HPDE6-E6E7 (cell line): ENCODE measurements around the gene TOR3A.

Source experiments
- DNase-seq: peaks from one replicate; pipeline ENCODE4 v3.0.0; 2011; ENCODE audit warnings: missing footprints; ENCODE audit errors: extremely low spot score

TOR3A gene

GRCh38 chr1:179066471-179066870 is 15.4 kb upstream of the TOR3A start:
- no peak for DNase-seq

GRCh38 chr1:179077396-179077795 is 4.5 kb upstream of the TOR3A start:
- DNase-seq: no peak

DNA sequence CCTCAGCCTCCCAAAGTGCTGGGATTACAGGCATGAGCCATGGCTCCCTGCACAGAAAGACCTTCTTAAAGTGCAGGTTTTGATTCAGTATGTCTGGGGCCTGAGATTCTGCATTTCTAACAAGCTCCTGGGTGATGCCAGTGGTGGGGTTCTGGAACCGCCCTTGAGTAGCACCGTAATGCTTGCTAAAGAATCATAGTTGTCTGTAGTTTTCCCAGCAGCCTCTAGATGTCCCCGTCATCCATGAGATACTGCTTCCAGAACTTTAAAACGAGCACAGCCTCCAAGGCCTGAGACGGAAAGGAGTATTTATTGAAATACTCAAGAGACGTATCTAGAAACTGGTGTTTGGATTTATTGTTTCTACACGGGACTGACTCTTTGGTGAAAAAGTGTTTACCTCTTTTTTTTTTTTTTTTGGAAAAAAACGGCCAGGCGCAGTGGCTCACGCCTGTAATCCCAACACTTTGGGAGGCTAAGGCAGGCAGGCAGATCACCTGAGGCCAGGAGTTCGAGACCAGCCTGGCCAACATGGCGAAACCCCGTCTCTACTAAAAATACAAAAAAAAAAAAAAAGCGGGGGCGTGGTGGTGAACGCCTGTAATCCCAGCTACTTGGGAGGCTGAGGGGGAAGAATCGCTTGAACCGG is 2.6 kb upstream of the TOR3A start:
- peak; percentile 43 for DNase-seq

GRCh38 chr1:179080866-179081686 is 794 bp upstream of the TOR3A start:
- peak; percentile 16 for DNase-seq

GRCh38 chr1:179082333-179082998 is 596 bp downstream of the TOR3A start:
- peak; percentile 47 for DNase-seq

GRCh38 chr1:179082999-179083335 is 1.1 kb downstream of the TOR3A start:
- no peak for DNase-seq

DNA sequence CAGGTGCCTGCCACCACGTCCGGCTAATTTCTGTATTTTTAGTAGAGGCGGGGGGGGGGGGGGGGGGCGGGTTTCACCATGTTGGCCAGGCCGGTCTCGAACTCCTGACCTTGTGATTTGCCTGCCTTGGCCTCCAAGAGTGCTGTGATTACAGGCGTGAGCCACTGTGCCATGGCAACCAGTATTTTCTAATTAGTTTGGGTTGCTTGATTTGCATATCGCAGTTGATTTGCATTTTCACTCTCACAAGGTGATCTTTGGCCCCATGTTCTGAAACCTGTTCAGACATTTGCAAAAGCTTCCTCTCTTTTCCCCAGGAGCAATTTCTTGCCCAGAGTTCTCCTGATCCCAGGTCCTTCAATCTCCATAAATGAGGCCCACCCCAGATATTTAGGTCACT is 1.7 kb downstream of the TOR3A start:
- no peak for DNase-seq

DNA sequence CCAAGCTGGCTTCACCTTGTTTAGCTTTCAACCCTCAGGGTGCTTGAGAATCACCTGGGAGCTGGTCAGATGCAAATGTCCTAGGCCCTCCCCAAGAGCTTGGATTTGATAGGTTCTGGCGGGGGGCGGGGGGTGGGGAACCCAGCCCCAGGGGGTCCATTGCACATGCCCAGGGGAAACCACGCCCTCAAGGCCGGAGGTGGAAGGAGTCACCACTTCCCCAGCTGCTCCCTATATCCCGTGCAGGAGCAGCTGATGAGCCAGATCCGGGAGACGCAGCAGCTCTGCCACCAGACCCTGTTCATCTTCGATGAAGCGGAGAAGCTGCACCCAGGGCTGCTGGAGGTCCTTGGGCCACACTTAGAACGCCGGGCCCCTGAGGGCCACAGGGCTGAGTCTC is 5.8 kb downstream of the TOR3A start:
- DNase-seq: no peak

GRCh38 chr1:179089827-179090482 is 8.1 kb downstream of the TOR3A start:
- DNase-seq: no peak

- no peak for DNase-seq
Observed at GRCh38 chr1:179090522-179090921, 8.7 kb downstream of the TOR3A start.

- DNase-seq: no peak
Observed at GRCh38 chr1:179090923-179091322, 9.1 kb downstream of the TOR3A start.

DNA sequence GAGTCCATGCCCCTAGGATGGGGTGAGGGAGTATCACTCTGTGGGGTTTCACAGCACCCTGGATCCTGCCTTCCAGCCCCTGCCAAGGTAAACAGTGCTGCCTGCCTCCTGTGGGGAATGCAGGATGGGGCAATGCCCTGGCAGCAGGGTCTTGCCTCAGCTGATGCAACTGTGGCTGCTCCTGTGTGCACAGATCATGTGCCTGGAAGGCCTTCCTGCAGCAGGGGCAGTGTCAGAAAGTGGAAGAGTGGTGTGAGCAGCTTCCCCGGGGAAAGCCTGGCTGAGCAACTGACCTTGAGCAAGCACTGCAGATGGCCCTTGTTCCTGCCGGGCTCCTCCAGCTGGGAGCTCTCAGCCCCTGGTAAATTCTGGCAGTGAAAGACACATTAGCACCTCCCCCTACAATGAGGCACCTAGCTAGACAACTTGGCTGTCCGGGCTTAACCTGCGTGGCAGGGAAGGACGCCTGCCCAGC is 9.9 kb downstream of the TOR3A start:
- no peak for DNase-seq

- DNase-seq: no peak
Observed at GRCh38 chr1:179092896-179093461, 11.1 kb downstream of the TOR3A start.

GRCh38 chr1:179094818-179095217 is 12.9 kb downstream of the TOR3A start:
- no peak for DNase-seq

DNA sequence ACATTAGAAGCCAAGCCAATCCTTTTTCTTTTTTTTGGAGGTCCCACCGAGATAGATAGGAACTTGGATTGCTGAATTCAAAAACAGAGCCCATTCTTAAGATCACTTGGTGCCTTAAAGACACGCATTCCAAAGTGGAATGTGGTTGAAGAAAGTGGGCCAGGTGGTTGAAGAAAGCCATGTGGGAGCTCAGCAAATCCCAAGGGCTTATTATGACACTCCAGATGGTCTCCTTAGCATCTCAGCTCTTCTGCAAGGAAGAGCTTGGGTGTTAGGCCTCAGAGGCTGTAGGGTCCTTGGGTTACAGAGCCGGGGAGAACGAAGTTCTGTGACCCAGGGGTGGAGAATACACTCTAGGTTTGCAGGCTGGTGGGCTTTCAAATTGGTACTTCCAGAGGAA is 13.5 kb downstream of the TOR3A start:
- DNase-seq: no peak

DNA sequence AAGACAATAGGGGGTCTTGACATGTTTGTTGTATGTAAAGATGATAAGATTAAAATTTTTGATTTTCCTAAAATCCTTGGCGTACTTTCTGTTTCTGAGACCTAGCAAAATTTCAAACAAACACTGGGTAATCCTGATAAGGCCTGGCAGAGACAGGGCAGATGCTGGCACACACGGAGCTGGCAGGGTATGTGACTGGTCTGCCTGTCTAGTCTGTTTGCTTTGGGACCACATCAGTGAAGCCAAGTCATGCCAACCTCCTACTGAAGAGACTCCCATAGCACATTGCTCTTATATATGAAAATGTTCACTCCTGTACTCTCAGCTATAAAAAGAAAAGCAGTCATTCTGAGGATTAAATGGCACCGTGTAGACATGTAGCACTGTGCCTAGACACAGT is 14.1 kb downstream of the TOR3A start:
- no peak for DNase-seq

GRCh38 chr1:179099891-179100290 is 18.0 kb downstream of the TOR3A start:
- no peak for DNase-seq

- DNase-seq: no peak
Observed at GRCh38 chr1:179101566-179101965, 19.7 kb downstream of the TOR3A start.

DNA sequence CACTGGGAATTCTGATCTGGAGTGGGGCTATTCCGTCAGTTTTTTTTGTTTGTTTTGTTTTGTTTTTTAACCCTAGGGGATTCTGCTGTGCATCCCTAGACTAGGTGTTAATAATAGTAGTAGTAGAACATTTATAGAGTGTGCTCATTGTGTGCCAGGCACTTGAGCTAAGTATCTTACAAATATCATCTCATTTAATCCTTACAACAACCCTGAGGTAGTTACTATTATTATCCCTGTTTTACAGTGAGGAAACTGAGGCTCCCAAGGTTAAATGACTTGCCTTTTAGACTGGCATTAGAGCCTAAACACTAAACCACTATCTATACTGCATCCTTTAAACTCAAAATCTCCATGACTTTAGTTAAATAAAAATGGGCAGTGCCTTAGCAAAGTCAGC is 22.1 kb downstream of the TOR3A start:
- no peak for DNase-seq

- no peak for DNase-seq
Observed at GRCh38 chr1:179104611-179105250, 22.9 kb downstream of the TOR3A start.

- peak; percentile 54 for DNase-seq
Observed at GRCh38 chr1:179105393-179105792, 23.5 kb downstream of the TOR3A start.
